CD4-positive, alpha-beta T cell (primary cell): ENCODE data around the gene IGF2BP2. TPM values are rescaled to one million over a fixed set of nuclear protein-coding genes. Genes with fewer than 3 reads are reported as not detected.

ENCODE experiments used
- ATAC-seq: fragments of 200-7000 bp; cut with Tn5 transposase; one replicate; pipeline ENCODE4 v1.10.0; 2022; ENCODE audit warnings: mild to moderate bottlenecking; ENCODE audit not compliant: poor library complexity
- CTCF ChIA-PET: fragments of 350-600 bp; sonication (Branson Sonifier 250); formaldehyde crosslinking; loops from one replicate; lab custom pipeline; 2021; ENCODE audit warnings: antibody characterized with exemption, inconsistent platforms; lab: Charles Lee
- POLR2A ChIA-PET: fragments of 350-600 bp; sonication (Branson Sonifier 250); formaldehyde crosslinking; loops from one replicate; lab custom pipeline; 2021; ENCODE audit warnings: antibody characterized with exemption, inconsistent platforms; lab: Charles Lee
- DNase-seq, 14 experiments: peaks; one replicate each; pipeline ENCODE4 v3.0.0-alpha.2; 2013 to 2020; ENCODE audit warnings: mixed read lengths in 2 of 14
- H3K27ac ChIP-seq, 2 donors: one replicate each; pipeline versions ENCODE4 v1.5.1 to v1.7.0; 2013; ENCODE audit warnings: low read length in 2 of 2, low read depth in 1 of 2, mild to moderate bottlenecking in 1 of 2
- H3K27me3 ChIP-seq, 2 experiments: 1 replicate in 1 of 2; 2 replicates in 1 of 2; pipeline versions ENCODE4 v1.6.1 to v1.7.0; 2013; ENCODE audit warnings: low read length in 2 of 2, control low read depth in 1 of 2, mild to moderate bottlenecking in 1 of 2, moderate library complexity in 1 of 2; ENCODE audit not compliant: insufficient read depth in 2 of 2, control insufficient read depth in 1 of 2
- H3K36me3 ChIP-seq: one replicate; pipeline ENCODE4 v1.6.1; 2013; ENCODE audit warnings: low read length, control low read depth; ENCODE audit not compliant: insufficient read depth
- H3K4me1 ChIP-seq: one replicate; pipeline ENCODE4 v1.6.1; 2013; ENCODE audit warnings: low read length, control low read depth; ENCODE audit not compliant: insufficient read depth
- H3K4me3 ChIP-seq: one replicate; pipeline ENCODE4 v1.5.1; 2013; ENCODE audit warnings: mild to moderate bottlenecking, low read length, moderate library complexity
- H3K9me3 ChIP-seq, 2 experiments: 1 replicate in 1 of 2; 2 replicates in 1 of 2; pipeline versions ENCODE4 v1.6.1 to v1.7.0; 2013; ENCODE audit warnings: low read length in 2 of 2, mild to moderate bottlenecking in 2 of 2, control low read depth in 1 of 2, moderate library complexity in 1 of 2; ENCODE audit not compliant: control insufficient read depth in 1 of 2, insufficient read depth in 1 of 2
- H3K27ac Mint-ChIP-seq: one replicate; pipeline ENCODE4 v1.8.0; 2020; ENCODE audit warnings: mixed read lengths
- H3K27me3 Mint-ChIP-seq: one replicate; pipeline ENCODE4 v1.8.0; 2021; ENCODE audit warnings: mixed read lengths
- H3K36me3 Mint-ChIP-seq: one replicate; pipeline ENCODE4 v1.8.0; 2021; ENCODE audit warnings: low read depth, mixed read lengths
- H3K4me1 Mint-ChIP-seq: one replicate; pipeline ENCODE4 v1.8.0; 2021; ENCODE audit warnings: low read depth, mixed read lengths
- H3K4me3 Mint-ChIP-seq: one replicate; pipeline ENCODE4 v1.8.0; 2020; ENCODE audit warnings: mild to moderate bottlenecking, mixed read lengths
- H3K9me3 Mint-ChIP-seq: one replicate; pipeline ENCODE4 v1.8.0; 2020; ENCODE audit warnings: mixed read lengths
- CTCF ChIP-seq: fragments of 200-600 bp; IDR thresholded peaks from one replicate; pipeline ENCODE4 v1.8.0; 2022; ENCODE audit warnings: antibody characterized with exemption, mild to moderate bottlenecking
- intact Hi-C, 2 experiments: fragments of 100-400 bp; cut with DNase I in 1 of 2; cut with micrococcal nuclease in 1 of 2; formaldehyde crosslinking; loops; one replicate each; pipeline versions ENCODE4 v1.15.1 to v1.9.0; 2023 to 2025; cut with DNase I, micrococcal nuclease
- total RNA-seq, 174 experiments: library from RNA in 2 of 174; stranded (reverse) in 2 of 174; gene quantifications; one replicate each; pipeline ENCODE4 v1.2.3 and lab custom pipeline; 2021 to 2026

Gene IGF2BP2
- total RNA-seq, 2 experiments from 2014 or later = 0.25 to 0.50 TPM

DNA sequence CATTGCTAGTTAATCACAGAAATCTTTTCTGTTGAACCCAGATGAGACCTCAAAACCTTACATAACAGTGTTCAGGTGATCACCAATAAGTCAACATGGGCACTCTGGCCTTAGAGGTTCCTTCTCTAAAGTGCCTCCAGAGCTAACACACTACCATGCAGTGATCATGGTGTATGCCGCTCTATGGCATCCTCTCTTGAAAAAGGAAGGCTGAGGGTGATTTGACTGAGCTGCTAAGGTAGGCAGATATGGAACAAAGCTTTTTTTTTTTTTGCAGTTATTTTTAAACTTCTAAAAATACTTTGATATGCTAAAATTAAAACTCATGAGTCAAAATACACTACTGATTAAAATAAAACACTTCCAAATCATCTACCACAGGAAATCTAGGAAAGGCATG is 46.0 kb downstream of the IGF2BP2 start:
- ChIA-PET CTCF (no interaction called here), POLR2A (no interaction called here)
- no peaks in the 10 kb centered on the region for H3K36me3 ChIP-seq
- Mint-ChIP-seq H3K36me3 (no peaks in the 10 kb centered on the region), H3K27ac (no peak overlapping the region), H3K4me3 (no peak overlapping the region), H3K9me3 (no peaks in the 10 kb centered on the region), H3K4me1 (no peaks in the 10 kb centered on the region), H3K27me3 (peaks cover 11% of the 10 kb centered on the region)
- intact Hi-C loops = no loop called here
- no peak overlapping the region for H3K4me3 ChIP-seq
- no peaks in the 10 kb centered on the region for H3K4me1 ChIP-seq
- H3K27ac ChIP-seq = no peak overlapping the region
- H3K27me3 ChIP-seq = no peaks in the 10 kb centered on the region
- DNase-seq = no peak
- H3K9me3 ChIP-seq = no peaks in the 10 kb centered on the region
- no peak for ATAC-seq
- no peak for TF ChIP-seq CTCF

DNA sequence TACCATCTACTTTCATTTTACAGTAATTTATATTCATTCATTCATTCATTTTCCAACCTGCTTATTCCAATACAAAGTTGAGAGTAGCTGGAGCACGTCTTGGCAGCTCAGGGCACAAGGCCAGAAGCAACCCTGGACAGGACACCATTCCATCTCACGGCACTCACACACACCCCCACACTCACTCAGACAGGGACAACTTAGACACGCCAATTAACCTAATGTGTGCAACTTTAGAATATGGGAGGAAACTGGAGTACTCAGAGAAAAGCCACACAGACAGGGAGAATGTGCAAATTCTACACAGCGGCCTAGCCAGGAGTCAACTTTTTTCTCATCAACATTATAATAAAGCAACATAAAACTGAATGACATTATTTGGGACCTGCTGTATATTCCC is 46.7 kb downstream of the IGF2BP2 start:
- ChIA-PET CTCF (no interaction called here), POLR2A (no interaction called here)
- no peaks in the 10 kb centered on the region for H3K36me3 ChIP-seq
- Mint-ChIP-seq H3K4me3 (no peak overlapping the region), H3K9me3 (no peaks in the 10 kb centered on the region), H3K4me1 (no peaks in the 10 kb centered on the region), H3K27ac (no peak overlapping the region), H3K36me3 (no peaks in the 10 kb centered on the region), H3K27me3 (peaks cover 9% of the 10 kb centered on the region)
- no peaks in the 10 kb centered on the region for H3K4me1 ChIP-seq
- DNase-seq = no peak
- no peak overlapping the region for H3K27ac ChIP-seq
- H3K4me3 ChIP-seq = no peak overlapping the region
- TF ChIP-seq CTCF = no peak
- no peaks in the 10 kb centered on the region for H3K9me3 ChIP-seq
- intact Hi-C loops = no loop called here
- no peak for ATAC-seq
- H3K27me3 ChIP-seq = no peaks in the 10 kb centered on the region

DNA sequence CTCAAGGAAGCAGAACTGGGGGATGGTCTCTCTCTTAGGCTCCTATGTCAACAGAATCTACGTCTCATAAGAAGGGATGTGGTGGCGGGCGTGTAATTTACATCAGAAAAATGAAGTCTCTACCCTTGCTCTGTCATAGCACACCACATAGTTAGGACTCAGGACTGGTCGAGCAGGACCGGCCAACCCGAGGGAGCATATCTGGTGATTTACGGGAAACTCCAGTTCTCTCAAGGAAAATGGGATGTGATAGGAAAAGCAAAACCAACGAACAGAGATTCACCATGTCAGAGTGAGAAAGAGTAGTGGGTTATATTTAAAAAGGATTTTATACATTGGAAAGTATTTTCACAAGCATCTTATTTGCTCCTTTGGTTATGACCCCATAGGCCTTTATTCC is 54.7 kb downstream of the IGF2BP2 start:
- no peaks in the 10 kb centered on the region for H3K4me1 Mint-ChIP-seq
- no peak overlapping the region for H3K27ac Mint-ChIP-seq
- H3K36me3 Mint-ChIP-seq = no peaks in the 10 kb centered on the region
- H3K4me1 ChIP-seq = no peaks in the 10 kb centered on the region
- H3K4me3 Mint-ChIP-seq = no peak overlapping the region
- no peak for DNase-seq
- ChIA-PET CTCF (no interaction called here), POLR2A (no interaction called here)
- H3K9me3 Mint-ChIP-seq = no peaks in the 10 kb centered on the region
- H3K9me3 ChIP-seq = no peaks in the 10 kb centered on the region
- intact Hi-C loops = no loop called here
- no peak overlapping the region for H3K27ac ChIP-seq
- H3K36me3 ChIP-seq = no peaks in the 10 kb centered on the region
- H3K4me3 ChIP-seq = no peak overlapping the region
- peaks cover 6% of the 10 kb centered on the region for H3K27me3 Mint-ChIP-seq
- ATAC-seq = no peak
- no peak for TF ChIP-seq CTCF
- peaks cover 4% of the 10 kb centered on the region in 2 experiments for H3K27me3 ChIP-seq
